G401 (cell line): ENCODE measurements around the gene CNOT6. TPM values are rescaled to one million over a fixed set of nuclear protein-coding genes. Genes with fewer than 3 reads are reported as not detected.

Experiments
- DNase-seq: peaks from one replicate; pipeline ENCODE4 v3.0.0-alpha.2; 2015; ENCODE audit warnings: low spot score
- in situ Hi-C: cut with HindIII; loops from 2 replicates; pipeline ENCODE4 v1.10.0; 2016; ENCODE audit warnings: low sequenced_read_pairs, mixed read lengths
- total RNA-seq: library from RNA; depleted of rRNA; stranded (reverse); fragments of >200 nt; shearing (Covaris generic); gene quantifications from 2 replicates; pipeline ENCODE4 v1.2.3, GENCODE V29; 2014

The CNOT6 gene
- total RNA-seq, 1 experiment from 2014 or later, result 15.5 TPM

GRCh38 chr5:180545248-180545647 lies 51.1 kb downstream of the CNOT6 start:
- in situ Hi-C loops, result no loop called here
- no peak for DNase-seq

GRCh38 chr5:180548563-180548962 lies 54.4 kb downstream of the CNOT6 start:
- DNase-seq, result no peak
- in situ Hi-C loops, result no loop called here

GRCh38 chr5:180553530-180553929 lies 59.4 kb downstream of the CNOT6 start:
- no peak for DNase-seq
- in situ Hi-C loops, result no loop called here

- in situ Hi-C loops, result no loop called here
- no peak for DNase-seq
These were observed 61.2 kb downstream of the CNOT6 start for GRCh38 chr5:180555168-180555921.

DNA sequence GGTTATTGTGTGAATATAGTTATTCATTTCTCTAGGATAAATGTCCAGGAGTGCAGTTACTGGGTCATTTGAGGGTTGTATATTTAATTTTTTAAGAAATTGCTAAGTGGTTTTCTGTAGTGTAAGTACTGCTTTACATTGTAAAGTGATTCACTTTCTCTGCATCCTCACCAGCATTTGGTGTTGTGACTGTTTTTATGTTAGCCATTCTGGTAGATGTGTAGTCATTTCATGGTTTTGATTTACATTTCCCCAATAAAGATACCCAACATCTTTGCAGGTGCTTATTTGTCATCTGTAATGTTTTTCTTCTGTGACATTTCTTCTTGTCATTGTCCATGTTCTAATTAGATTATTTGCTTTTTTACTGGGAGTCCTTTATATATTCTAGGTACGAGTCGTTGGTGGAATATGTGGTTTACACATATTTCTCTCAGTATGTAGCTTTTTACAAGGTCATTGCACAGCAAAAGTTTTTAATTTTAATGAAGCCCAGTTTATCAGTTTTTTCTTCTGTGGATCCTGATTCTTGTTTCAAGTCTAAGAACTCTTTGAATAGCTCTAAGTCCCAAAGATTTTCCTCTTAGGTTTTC lies 63.1 kb downstream of the CNOT6 start:
- in situ Hi-C loops, result no loop called here
- DNase-seq, result no peak

- DNase-seq, result no peak
- in situ Hi-C loops, result no loop called here
These were observed 64.1 kb downstream of the CNOT6 start for GRCh38 chr5:180558232-180558631.

DNA sequence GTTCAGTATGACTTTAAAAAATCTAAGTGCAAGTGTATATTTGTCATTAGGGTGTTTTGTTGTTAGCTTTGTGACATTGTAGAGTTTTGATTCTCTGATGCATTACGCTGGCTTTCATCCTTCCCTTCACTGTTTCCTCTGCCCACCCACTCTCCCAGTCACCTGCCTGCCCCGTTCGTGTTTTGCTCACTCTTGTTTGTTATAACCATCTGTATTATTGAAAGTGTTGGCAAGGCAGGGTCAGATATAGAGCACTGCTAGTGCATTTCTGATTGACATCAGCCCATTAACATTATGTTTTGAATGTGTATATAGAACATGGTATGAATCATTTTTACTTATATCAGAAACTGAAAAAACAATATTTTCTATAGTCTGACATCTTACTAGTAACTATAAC lies 69.8 kb downstream of the CNOT6 start:
- in situ Hi-C loops, result no loop called here
- no peak for DNase-seq

- in situ Hi-C loops, result no loop called here
- DNase-seq, result no peak
These were observed 74.7 kb downstream of the CNOT6 start for GRCh38 chr5:180568914-180569313.

DNA sequence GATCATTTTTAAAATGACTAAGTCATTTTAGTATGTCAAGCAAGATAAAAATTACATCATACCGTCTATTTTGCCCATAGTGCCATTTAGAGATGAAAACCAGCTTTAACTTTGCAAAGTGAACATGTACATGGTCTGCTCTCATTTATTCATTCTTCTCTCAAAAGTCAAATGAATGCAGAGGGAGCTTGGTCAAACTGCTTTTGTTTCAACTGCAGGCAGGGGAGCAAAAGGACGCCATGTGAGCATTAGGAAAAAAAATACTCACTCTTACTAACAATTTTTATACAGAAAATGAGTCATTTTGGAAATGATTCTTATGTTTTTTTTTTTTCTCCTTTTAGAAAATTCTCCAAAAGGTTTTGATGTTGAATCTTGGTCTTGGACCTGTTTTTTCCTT lies 81.4 kb downstream of the CNOT6 start:
- in situ Hi-C loops, result no loop called here
- DNase-seq, result no peak

- in situ Hi-C loops, result no loop called here
- DNase-seq, result no peak
These were observed 86.5 kb downstream of the CNOT6 start for GRCh38 chr5:180580681-180581080.

DNA sequence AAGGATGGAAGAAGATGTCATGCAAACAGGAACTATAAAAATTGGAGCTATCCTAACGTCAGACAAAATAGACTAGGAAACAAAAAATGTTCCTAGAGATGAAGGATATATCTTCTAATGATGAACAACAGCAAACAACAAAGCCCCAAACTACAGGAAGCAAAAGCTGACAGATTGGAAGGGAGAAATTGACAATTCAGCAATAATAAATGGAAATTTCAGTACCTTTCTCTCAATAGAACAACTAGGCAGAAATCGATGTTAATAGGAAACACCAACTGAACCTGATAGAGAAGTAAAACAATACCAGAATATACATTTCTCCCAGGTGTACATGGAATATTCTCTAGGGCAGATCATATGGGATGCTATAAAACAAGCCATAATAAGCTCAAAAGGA lies 89.6 kb downstream of the CNOT6 start:
- in situ Hi-C loops, result no loop called here
- no peak for DNase-seq

- DNase-seq, result no peak
- in situ Hi-C loops, result no loop called here
These were observed 92.0 kb downstream of the CNOT6 start for GRCh38 chr5:180586204-180586603.

- DNase-seq, result no peak
- in situ Hi-C loops, result no loop called here
These were observed 92.7 kb downstream of the CNOT6 start for GRCh38 chr5:180586870-180587269.

GRCh38 chr5:180589771-180590542 lies 95.8 kb downstream of the CNOT6 start:
- DNase-seq, result no peak

DNA sequence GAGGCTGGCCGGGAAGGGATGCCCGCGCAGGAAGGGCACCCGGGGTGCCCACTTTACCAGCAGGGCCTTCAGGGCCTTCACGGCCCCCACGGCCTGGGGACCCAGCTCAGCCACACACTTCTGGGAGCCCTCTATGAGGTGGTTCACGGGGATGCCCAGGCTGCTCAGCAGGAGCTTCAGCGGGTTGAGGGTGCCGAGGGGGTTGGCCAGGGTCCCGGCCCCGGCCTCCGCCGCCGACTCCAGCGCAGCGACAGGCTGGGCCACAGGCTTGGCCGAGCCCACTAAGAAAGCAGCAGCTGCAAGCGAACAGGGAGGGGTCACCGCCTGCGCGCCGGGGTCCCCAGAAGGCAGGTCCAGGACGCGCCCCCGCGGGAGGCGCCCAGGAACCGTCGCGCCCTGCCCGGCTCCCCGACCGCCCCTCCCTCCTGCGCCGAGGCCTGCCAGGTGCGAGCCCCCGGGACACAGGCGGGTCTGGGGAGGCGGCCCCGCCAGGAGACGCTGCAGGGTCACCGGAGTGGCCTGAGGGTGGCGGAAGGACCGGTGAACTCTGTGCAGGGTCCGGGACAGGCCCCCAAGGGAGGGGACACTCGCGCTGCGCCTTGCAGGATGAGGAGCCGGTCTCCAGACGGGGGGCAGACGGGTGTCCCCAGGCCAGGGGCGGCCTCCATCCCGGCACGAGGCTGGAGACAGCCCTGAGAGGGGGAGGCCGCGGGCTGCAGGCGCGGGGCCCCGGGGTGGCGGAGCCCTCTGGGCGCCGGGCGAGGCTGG lies 96.5 kb downstream of the CNOT6 start:
- no peak for DNase-seq
- in situ Hi-C loops, result no loop called here

More at GRCh38 chr5:180589771-180590542, 95.8 kb downstream of the CNOT6 start:
- in situ Hi-C loops, result no loop called here

DNA sequence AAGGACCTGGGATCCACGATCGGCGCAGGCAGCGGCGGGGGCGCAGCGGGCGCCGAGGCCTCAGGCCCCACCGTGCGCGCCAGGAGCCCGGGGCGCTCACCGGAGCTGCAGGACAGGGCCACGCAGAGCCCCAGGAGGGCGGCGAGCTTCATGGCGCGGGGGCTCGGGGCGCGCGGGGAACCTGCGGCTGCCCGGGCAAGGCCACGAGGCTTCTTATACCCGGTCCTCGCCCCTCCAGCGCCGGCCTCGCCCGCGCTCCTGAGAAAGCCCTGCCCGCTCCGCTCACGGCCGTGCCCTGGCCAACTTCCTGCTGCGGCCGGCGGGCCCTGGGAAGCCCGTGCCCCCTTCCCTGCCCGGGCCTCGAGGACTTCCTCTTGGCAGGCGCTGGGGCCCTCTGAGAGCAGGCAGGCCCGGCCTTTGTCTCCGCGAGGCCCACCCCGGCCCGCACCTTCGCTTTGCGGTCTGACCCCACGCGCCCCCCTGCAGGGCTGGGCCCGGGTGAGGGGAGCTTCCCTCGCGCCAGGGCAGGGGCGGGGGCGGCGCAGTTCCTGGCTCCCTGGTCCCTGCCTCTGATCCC lies 97.2 kb downstream of the CNOT6 start, which contains the start of gene SCGB3A1:
Gene SCGB3A1 (minus strand): TSS at position 189 of the 577 bp plus-strand sequence. CDS start 37 bp downstream, at position 152.
- in situ Hi-C loops, result no loop called here
- DNase-seq, result no peak

- in situ Hi-C loops, result no loop called here
- no peak for DNase-seq
These were observed 98.0 kb downstream of the CNOT6 start for GRCh38 chr5:180592176-180592575.

- DNase-seq, result no peak
- in situ Hi-C loops, result no loop called here
These were observed 99.4 kb downstream of the CNOT6 start for GRCh38 chr5:180593446-180594206.
